Effector memory CD8-positive, alpha-beta T cell (primary cell): ENCODE results near the gene GRAP2.

Experiments
- ATAC-seq: fragments of 150-1000 bp; cut with Tn5 transposase; replicated peaks from 2 replicates; pipeline ENCODE4 v1.10.0; 2021; ENCODE audit warnings: mild to moderate bottlenecking, moderate library complexity
- DNase-seq, 3 experiments: peaks; one replicate each; pipeline ENCODE4 v3.0.0; 2021
- H3K27ac Mint-ChIP-seq, 2 donors: one replicate each; pipeline ENCODE4 v1.8.0; 2022; ENCODE audit warnings: mild to moderate bottlenecking in 2 of 2, mixed read lengths in 2 of 2, moderate library complexity in 2 of 2
- H3K27me3 Mint-ChIP-seq, 2 donors: one replicate each; pipeline ENCODE4 v1.8.0; 2022; ENCODE audit warnings: mixed read lengths in 2 of 2
- H3K36me3 Mint-ChIP-seq: one replicate; pipeline ENCODE4 v1.8.0; 2022; ENCODE audit warnings: mild to moderate bottlenecking, moderate library complexity, mixed read lengths; ENCODE audit not compliant: insufficient read depth
- H3K4me1 Mint-ChIP-seq, 2 donors: one replicate each; pipeline ENCODE4 v1.8.0; 2022; ENCODE audit warnings: low read depth in 2 of 2, mixed read lengths in 2 of 2
- H3K4me3 Mint-ChIP-seq, 2 donors: one replicate each; pipeline ENCODE4 v1.8.0; 2022; ENCODE audit warnings: mild to moderate bottlenecking in 2 of 2, mixed read lengths in 2 of 2, moderate library complexity in 2 of 2
- H3K9me3 Mint-ChIP-seq, 2 donors: one replicate each; pipeline ENCODE4 v1.8.0; 2022; ENCODE audit warnings: mixed read lengths in 2 of 2

Gene GRAP2

DNA sequence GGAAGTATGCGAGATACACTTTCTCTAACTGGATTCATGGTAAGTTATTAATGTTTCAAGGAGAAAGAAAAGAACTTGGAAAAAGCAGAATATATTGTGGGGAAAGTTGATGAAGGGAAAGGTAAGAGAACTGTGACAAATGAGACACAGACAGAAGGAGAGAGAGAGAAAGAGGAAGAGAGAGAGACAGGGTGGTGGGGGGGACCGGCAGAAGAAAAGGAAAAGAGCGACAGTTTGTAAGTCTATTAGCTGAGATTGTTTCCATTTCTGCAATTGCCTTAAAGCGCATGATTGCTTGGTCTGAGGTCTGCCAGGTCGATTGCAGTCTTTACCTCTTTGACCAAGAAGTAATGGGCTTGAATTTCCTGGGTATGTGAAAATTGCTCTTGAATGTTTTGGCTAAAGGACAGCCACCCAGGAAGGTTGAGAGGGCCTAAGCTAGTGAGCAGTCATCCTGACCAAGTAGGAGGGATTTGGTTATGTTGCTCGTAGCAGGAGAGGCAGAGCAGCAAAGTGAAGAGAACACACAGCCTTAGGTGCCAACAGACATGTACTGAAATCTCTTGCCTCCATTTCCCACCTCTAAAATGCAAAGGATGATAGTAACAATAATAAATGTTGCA, 35.8 kb downstream of the GRAP2 start:
- peak overlapping the region; percentile 69 to 94 for H3K27ac Mint-ChIP-seq
- H3K27me3 Mint-ChIP-seq, result no peaks in the 10 kb centered on the region
- H3K36me3 Mint-ChIP-seq, result peaks cover 23% of the 10 kb centered on the region
- H3K9me3 Mint-ChIP-seq, result no peaks in the 10 kb centered on the region
- ATAC-seq (no peak), DNase-seq (no peak)
- H3K4me1 Mint-ChIP-seq, result peaks cover 72 to 83% of the 10 kb centered on the region in 2 donors
- H3K4me3 Mint-ChIP-seq, result peak overlapping the region in 1 of 2 donors; percentile 80

DNA sequence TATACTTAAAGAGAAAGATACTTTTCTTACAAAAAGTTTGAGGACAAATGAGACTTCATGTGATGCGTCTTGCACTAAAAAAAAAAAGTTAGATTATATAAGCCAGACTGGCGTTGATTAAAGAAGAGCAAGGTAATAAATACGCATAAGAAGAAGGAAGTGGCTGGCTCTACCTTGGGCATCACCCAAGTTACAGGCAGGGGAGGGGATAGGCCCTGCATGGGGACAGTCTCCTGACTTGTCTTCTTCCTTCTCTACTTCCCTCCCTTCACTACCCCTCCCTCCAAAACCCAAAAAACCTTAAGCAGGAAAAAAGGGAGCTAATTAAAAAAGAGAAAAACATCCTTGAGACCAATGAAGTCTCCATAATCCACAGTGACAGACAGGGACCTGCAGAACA, 37.0 kb downstream of the GRAP2 start:
- Mint-ChIP-seq H3K4me1 (peaks cover 73 to 91% of the 10 kb centered on the region in 2 donors), H3K27me3 (no peaks in the 10 kb centered on the region), H3K27ac (peak overlapping the region; percentile 69 to 94), H3K4me3 (peak overlapping the region in 1 of 2 donors; percentile 80), H3K9me3 (no peaks in the 10 kb centered on the region), H3K36me3 (peaks cover 30% of the 10 kb centered on the region)
- ATAC-seq, result peak; percentile 51
- DNase-seq, result no peak

DNA sequence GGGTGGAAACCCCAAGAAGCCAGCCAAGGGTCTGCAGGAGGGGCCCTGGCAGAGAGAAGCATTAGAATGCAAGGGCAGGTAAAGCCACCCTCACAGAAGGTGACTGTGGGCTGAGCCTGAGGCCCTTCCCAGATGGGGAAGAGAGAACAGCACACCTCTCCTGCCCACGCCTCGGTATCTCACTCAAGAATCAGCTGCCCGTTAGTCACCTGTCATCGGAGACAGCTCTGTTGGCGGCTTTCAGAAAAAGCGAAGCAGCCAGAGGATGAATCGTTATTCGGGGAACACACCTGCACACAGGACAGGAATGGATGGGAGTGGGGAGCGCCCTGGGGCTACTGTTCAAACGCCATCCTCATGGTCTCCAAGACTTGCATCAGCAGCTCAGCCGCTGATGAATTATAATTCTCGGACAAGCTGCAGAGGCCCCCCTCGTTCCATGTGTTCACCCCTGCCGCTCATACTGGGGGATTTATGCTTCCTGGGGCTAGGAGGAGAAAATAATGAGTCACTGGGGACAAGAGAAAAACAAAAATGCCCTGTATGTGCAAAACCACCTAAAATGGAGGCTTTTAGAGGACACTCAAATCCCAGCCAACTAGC, 37.7 kb downstream of the GRAP2 start:
- H3K4me1 Mint-ChIP-seq, result peaks cover 72 to 91% of the 10 kb centered on the region in 2 donors
- peak overlapping the region; percentile 69 to 94 for H3K27ac Mint-ChIP-seq
- H3K9me3 Mint-ChIP-seq, result no peaks in the 10 kb centered on the region
- ATAC-seq (no peak), DNase-seq (no peak)
- H3K4me3 Mint-ChIP-seq, result peak overlapping the region in 1 of 2 donors; percentile 80
- peaks cover 29% of the 10 kb centered on the region for H3K36me3 Mint-ChIP-seq
- no peaks in the 10 kb centered on the region for H3K27me3 Mint-ChIP-seq

DNA sequence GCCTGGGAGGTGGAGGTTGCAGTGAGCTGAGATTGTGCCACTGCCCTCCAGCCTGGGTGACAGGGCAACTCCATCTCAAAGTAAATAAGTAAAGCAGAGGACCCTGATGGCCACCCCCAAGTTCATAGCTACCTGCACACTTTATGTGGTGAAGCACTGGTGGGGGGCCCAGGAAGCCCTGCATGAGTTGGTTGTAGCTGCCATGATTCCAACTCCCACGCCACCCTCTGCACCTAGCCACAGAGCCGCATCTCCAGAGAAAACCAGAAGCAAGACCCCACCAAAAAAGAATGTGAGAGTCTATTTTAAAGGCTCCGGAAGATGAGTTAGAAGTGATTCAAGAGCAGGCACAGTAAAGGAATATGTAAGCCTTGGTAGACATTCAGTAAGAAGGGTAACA, 38.9 kb downstream of the GRAP2 start:
- Mint-ChIP-seq H3K36me3 (peaks cover 21% of the 10 kb centered on the region), H3K27me3 (no peaks in the 10 kb centered on the region), H3K4me3 (peak overlapping the region; percentile 61 to 80), H3K27ac (peak overlapping the region; percentile 69 to 91), H3K9me3 (no peaks in the 10 kb centered on the region), H3K4me1 (peaks cover 73 to 91% of the 10 kb centered on the region in 2 donors)
- ATAC-seq (no peak), DNase-seq (no peak)

DNA sequence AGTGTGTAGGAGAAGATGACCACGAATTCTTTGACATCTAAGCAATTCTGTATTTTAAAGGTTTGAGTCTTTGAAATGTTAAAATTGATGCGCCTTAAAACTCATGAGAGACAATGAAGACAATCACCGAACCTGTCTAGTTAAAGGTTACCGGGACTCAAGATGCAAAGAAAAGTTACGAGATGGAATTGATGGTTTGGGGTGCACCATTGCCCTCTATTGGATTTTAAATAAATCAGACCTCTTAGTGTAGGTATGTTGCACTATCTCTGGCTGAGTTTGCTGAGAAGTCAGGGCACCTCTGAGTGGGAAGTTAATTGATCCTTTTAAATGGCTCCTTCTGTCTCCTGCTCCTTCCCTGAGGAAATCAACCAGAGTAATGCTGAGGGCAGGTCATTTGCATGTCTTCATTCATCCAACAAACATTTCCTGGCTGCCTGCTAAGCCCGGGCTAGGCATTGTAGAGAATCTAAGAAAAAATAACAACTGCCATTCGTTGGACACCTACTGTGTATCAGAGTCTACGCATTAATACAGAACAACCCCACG, 39.9 kb downstream of the GRAP2 start:
- peak overlapping the region; percentile 69 to 91 for H3K27ac Mint-ChIP-seq
- peaks cover 24% of the 10 kb centered on the region for H3K36me3 Mint-ChIP-seq
- H3K27me3 Mint-ChIP-seq, result no peaks in the 10 kb centered on the region
- H3K4me3 Mint-ChIP-seq, result peak overlapping the region; percentile 61 to 80
- ATAC-seq (peak; percentile 67), DNase-seq (peak in 2 of 3 experiments; percentile 17 to 22)
- H3K9me3 Mint-ChIP-seq, result no peaks in the 10 kb centered on the region
- peaks cover 72 to 89% of the 10 kb centered on the region in 2 donors for H3K4me1 Mint-ChIP-seq

DNA sequence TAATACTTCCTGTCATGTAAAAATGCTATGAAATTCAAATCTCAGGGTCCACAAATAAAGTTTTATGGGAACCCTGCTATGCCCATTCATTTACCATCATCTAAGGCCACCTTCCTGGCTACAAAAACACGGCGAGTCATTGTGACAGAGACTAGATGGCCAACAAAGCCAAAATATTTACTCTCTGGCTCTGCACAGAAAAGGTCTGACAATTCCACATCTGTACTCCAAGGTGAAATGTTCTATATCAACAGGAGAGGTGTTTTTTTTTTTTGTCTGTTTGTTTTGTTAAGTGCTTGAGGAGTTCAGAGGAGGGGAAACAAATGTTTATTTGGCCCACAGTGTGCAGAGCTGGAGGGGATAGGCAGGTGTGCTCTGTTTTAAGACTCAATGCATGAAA, 40.7 kb downstream of the GRAP2 start:
- H3K4me3 Mint-ChIP-seq, result peak overlapping the region in 1 of 2 donors; percentile 63
- no peaks in the 10 kb centered on the region for H3K9me3 Mint-ChIP-seq
- no peak for DNase-seq
- H3K27me3 Mint-ChIP-seq, result no peaks in the 10 kb centered on the region
- peak overlapping the region; percentile 69 to 91 for H3K27ac Mint-ChIP-seq
- no peak for ATAC-seq
- H3K4me1 Mint-ChIP-seq, result peaks cover 68 to 84% of the 10 kb centered on the region in 2 donors
- H3K36me3 Mint-ChIP-seq, result peaks cover 20% of the 10 kb centered on the region

DNA sequence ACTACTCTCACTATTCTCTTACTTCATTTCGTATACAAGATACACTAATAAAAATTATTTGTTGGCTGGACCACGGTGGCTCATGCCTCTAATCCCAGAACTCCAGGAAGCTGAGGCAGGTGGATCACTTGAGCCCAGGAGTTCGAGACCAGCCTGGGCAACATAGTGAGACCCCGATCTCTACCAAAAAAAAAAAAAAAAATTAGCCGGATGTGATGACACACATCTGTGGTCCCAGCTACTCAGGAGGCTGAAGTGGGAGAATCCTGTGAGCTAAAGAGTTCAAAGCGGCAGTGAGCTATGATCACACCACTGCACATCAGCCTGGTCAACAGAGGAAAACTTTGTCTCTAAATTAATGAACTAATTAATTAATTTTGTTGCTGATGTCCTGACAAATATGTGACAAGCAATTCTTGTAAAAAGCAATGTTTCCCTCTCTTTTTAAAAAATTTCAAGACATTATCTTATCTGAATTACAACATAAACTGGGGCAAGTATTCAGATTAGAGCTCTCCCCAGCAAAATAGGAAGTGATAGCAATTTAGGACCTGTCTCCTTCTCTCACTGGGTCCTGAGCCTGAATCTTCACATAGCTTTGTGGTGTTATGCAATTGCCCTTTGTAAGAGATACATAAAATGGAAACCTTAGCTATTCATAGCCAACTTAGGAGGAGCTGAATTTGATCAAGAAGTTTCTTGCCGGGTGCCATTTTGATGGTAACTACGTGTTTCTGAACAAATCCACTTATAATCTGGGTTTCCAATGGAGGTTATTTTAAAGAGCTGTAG, 41.8 kb downstream of the GRAP2 start:
- DNase-seq, result no peak
- peak; percentile 43 for ATAC-seq
- Mint-ChIP-seq H3K27ac (peak overlapping the region; percentile 69 to 91), H3K27me3 (no peaks in the 10 kb centered on the region), H3K9me3 (no peaks in the 10 kb centered on the region), H3K36me3 (peaks cover 20% of the 10 kb centered on the region), H3K4me1 (peaks cover 67 to 83% of the 10 kb centered on the region in 2 donors), H3K4me3 (peak overlapping the region; percentile 54 to 63)

DNA sequence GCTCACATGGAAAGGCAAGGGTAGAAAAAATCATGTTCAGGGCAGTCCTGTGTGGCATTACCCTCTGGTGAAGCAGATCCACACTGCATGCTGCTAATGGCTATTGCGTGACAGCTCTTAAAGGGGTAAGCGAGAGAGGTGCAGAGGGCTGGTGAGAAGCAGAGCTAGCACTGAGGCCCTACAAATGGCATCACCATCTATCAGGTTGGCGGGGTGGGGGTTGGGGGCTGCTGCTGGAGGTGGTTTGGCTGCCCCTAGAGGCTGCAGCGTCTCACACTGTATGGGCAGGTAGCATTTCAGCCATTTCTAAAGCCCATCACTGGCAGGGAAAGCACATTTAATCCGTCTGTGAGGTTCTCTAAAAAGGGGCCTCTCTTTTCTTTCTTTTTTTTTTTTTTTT, 42.5 kb downstream of the GRAP2 start:
- DNase-seq (peak in 1 of 3 experiments; percentile 10), ATAC-seq (peak; percentile 41)
- no peaks in the 10 kb centered on the region for H3K27me3 Mint-ChIP-seq
- H3K27ac Mint-ChIP-seq, result peak overlapping the region; percentile 69 to 91
- H3K4me3 Mint-ChIP-seq, result peak overlapping the region; percentile 48 to 63
- H3K36me3 Mint-ChIP-seq, result peaks cover 19% of the 10 kb centered on the region
- H3K4me1 Mint-ChIP-seq, result peaks cover 60 to 77% of the 10 kb centered on the region in 2 donors
- H3K9me3 Mint-ChIP-seq, result no peaks in the 10 kb centered on the region

DNA sequence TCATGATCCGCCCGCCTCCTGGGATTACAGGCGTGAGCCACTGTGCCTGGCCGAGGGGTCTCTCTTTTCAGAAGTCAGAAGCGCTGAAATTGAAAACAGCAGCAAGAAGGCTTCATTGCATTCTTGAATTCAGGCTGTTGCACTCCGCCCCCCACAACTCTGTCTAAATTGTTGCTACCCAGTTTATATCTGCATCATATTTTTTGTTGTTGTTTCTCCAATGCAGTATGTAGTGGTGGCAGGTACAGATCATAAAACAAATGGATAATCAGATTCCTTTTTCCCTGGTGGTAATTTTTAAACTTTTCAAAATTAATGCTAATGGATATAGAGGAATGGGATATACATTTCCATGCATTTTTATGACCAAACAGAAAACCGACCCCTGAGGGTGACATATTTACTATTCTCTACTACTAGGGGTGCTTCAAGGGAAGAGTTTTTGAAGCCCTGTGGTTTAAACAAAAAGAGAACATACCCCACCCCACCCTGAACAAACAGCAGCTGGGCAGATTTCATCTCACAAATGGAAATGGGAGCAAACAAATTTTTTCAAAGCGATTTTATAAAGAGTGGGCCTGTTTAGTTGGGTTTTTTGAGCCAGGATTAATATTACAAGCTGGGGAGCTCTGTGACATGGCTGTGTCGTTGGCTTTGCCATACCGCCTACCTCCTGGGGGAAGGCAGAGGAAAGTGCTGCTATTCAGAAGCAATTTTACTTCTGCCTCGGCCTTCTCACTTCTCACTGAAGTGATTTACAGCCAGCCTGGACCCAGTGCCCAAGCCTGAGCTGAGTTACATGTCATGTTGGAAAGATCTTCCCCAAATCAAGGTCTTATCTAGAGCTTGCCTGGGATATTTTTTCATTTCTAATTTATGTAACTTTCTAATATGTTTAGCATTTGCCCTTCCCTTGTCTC, 43.3 kb downstream of the GRAP2 start:
- no peak for DNase-seq
- Mint-ChIP-seq H3K4me1 (peaks cover 64 to 80% of the 10 kb centered on the region in 2 donors), H3K27ac (peak overlapping the region; percentile 69 to 91), H3K27me3 (no peaks in the 10 kb centered on the region), H3K4me3 (peak overlapping the region; percentile 48 to 63), H3K9me3 (no peaks in the 10 kb centered on the region), H3K36me3 (peaks cover 23% of the 10 kb centered on the region)
- no peak for ATAC-seq

DNA sequence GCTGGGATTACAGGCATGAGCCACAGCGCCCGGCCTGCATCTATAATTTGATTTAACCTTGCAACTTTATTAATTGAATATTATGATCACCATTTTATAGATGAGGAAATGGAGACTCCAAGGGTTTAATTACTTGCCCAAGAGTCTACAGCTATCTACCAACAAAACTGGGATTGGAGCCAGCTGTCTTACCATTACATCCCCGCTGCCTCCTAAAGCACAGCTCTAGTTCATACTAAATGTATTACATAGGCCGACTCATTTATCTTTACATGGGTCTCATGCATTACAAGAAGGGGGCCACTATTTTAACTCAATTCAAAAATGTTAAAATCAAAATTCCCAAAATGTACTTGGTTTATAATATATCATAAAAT, 45.2 kb downstream of the GRAP2 start:
- ATAC-seq, result no peak
- H3K9me3 Mint-ChIP-seq, result no peaks in the 10 kb centered on the region
- H3K27me3 Mint-ChIP-seq, result no peaks in the 10 kb centered on the region
- peak overlapping the region; percentile 69 to 91 for H3K27ac Mint-ChIP-seq
- peaks cover 29% of the 10 kb centered on the region for H3K36me3 Mint-ChIP-seq
- H3K4me3 Mint-ChIP-seq, result no peak overlapping the region
- peaks cover 69 to 84% of the 10 kb centered on the region in 2 donors for H3K4me1 Mint-ChIP-seq
- DNase-seq, result no peak

DNA sequence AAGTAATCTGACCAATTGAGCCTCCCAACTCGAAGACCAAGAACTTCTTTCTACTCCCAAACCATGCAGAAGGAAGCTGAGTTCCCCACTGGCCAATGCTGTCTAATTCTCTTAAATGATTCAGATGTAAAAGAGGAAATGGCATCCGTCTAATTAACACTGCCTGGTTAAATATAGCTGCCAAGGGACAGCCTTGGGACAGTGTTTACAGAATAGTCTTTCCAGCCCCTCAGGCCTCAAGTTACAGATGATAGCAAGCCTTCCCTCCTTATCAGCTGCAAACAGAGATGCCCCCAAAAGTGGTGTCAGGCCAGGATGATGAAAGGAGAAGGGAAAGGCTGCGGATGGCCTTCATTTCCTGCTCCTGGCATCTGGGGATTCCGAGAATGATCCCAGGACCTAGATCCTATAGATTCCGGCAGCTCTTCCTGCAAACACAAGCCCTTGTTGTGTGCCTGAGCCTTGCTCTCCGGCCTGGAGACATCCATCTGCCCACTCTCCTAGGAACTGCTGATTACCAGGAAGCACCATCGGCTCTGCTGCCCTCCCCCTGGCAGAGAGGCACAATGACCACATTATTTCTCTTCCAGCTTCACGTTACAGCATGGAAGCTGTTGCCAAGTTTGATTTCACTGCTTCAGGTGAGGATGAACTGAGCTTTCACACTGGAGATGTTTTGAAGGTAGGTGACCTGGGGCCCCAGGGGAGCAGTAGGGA, 45.8 kb downstream of the GRAP2 start:
- Mint-ChIP-seq H3K27me3 (no peaks in the 10 kb centered on the region), H3K4me3 (peak overlapping the region in 1 of 2 donors; percentile 48), H3K27ac (peak overlapping the region; percentile 69 to 91), H3K9me3 (no peaks in the 10 kb centered on the region), H3K4me1 (peaks cover 73 to 84% of the 10 kb centered on the region in 2 donors), H3K36me3 (peaks cover 35% of the 10 kb centered on the region)
- ATAC-seq, result no peak
- no peak for DNase-seq
